Measurements from ENCODE around the gene RRP1.

DNA sequence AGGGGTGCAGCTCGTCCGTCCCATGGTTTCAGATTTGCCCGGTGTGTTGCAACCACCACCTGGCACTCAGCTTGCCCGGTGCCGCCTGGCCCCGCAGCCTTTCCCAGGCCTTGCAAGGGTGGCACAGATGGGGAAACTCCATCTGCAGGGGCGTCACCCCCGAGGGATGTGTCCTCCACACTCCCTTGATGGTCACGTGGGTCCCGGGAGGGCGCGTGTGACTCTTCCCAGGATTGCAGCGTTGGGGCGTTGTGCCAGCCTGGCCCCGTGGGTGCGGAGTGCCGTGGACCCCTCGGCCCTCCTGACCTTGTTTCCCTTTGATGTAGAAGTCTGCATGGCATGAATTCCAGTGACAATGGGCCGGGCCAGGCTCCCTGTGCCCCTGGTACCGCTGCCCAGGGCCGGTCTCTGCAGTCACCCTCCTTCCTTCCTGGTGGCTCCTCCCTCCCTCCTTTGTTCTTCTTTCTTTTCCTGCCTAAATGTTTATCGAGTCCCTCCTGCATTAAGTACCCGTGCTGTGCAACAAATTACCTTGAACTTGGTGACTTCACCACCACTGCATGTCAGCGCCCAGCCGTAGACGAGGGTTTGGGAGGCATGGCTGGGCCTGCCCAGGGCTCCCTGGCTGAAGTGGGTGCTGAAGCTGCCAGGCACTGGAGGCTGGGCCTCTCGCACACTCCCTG is 22.9 kb downstream of the RRP1 start:
- TF ChIP-seq RFX5 (IDR thresholded peaks at IDR 0.05; ENCODE audit: low read depth, low read length) (no peak), EP300 (IDR thresholded peaks at IDR 0.05; ENCODE audit: low read length) (no peak), TARDBP (IDR thresholded peaks at IDR 0.05) (no peak), GABPB1 (CRISPR knock-in tag; IDR thresholded peaks at IDR 0.05) (no peak)
- TF ChIP-seq, protein P1, sequence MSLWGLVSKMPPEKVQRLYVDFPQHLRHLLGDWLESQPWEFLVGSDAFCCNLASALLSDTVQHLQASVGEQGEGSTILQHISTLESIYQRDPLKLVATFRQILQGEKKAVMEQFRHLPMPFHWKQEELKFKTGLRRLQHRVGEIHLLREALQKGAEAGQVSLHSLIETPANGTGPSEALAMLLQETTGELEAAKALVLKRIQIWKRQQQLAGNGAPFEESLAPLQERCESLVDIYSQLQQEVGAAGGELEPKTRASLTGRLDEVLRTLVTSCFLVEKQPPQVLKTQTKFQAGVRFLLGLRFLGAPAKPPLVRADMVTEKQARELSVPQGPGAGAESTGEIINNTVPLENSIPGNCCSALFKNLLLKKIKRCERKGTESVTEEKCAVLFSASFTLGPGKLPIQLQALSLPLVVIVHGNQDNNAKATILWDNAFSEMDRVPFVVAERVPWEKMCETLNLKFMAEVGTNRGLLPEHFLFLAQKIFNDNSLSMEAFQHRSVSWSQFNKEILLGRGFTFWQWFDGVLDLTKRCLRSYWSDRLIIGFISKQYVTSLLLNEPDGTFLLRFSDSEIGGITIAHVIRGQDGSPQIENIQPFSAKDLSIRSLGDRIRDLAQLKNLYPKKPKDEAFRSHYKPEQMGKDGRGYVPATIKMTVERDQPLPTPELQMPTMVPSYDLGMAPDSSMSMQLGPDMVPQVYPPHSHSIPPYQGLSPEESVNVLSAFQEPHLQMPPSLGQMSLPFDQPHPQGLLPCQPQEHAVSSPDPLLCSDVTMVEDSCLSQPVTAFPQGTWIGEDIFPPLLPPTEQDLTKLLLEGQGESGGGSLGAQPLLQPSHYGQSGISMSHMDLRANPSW (CRISPR knock-in tag; IDR thresholded peaks at IDR 0.05) = no peak
- TF ChIP-seq, protein P2, sequence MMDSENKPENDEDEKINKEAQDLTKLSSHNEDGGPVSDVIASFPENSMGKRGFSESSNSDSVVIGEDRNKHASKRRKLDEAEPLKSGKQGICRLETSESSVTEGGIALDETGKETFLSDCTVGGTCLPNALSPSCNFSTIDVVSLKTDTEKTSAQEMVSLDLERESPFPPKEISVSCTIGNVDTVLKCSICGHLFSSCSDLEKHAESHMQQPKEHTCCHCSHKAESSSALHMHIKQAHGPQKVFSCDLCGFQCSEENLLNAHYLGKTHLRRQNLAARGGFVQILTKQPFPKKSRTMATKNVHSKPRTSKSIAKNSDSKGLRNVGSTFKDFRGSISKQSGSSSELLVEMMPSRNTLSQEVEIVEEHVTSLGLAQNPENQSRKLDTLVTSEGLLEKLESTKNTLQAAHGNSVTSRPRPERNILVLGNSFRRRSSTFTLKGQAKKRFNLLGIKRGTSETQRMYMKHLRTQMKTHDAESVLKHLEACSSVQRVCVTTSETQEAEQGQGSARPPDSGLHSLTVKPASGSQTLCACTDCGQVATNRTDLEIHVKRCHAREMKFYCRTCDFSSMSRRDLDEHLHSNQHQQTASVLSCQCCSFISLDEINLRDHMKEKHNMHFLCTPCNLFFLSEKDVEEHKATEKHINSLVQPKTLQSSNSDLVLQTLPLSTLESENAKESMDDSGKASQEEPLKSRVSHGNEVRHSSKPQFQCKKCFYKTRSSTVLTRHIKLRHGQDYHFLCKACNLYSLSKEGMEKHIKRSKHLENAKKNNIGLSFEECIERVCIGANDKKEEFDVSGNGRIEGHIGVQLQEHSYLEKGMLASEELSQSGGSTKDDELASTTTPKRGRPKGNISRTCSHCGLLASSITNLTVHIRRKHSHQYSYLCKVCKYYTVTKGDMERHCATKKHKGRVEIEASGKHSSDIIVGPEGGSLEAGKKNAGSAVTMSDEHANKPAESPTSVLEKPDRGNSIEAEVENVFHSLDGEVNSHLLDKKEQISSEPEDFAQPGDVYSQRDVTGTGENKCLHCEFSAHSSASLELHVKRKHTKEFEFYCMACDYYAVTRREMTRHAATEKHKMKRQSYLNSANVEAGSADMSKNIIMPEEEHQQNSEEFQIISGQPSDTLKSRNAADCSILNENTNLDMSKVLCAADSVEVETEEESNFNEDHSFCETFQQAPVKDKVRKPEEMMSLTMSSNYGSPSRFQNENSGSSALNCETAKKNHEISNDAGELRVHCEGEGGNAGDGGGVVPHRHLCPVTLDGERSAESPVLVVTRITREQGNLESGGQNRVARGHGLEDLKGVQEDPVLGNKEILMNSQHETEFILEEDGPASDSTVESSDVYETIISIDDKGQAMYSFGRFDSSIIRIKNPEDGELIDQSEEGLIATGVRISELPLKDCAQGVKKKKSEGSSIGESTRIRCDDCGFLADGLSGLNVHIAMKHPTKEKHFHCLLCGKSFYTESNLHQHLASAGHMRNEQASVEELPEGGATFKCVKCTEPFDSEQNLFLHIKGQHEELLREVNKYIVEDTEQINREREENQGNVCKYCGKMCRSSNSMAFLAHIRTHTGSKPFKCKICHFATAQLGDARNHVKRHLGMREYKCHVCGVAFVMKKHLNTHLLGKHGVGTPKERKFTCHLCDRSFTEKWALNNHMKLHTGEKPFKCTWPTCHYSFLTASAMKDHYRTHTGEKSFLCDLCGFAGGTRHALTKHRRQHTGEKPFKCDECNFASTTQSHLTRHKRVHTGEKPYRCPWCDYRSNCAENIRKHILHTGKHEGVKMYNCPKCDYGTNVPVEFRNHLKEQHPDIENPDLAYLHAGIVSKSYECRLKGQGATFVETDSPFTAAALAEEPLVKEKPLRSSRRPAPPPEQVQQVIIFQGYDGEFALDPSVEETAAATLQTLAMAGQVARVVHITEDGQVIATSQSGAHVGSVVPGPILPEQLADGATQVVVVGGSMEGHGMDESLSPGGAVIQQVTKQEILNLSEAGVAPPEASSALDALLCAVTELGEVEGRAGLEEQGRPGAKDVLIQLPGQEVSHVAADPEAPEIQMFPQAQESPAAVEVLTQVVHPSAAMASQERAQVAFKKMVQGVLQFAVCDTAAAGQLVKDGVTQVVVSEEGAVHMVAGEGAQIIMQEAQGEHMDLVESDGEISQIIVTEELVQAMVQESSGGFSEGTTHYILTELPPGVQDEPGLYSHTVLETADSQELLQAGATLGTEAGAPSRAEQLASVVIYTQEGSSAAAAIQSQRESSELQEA (IDR thresholded peaks at IDR 0.05; ENCODE audit: low read depth) = no peak

Measured in K562 (cell line).